HEK293 (cell line): Measurements from ENCODE around the gene ACER3.
"Not testable (repeated sequence)": the region's sequence is repeated elsewhere in the genome, so short reads cannot be mapped to it uniquely, and the experiment has no call there.

Experiments
- HOXA7 ChIP-seq: sonication (generic); formaldehyde crosslinking; IDR thresholded peaks from 2 replicates; pipeline ENCODE4 v1.8.1; 2022; ENCODE audit warnings: missing genetic modification reagents, borderline replicate concordance
- PBX3 ChIP-seq: sonication (generic); formaldehyde crosslinking; IDR thresholded peaks from 2 replicates; pipeline ENCODE4 v1.8.1; 2022; ENCODE audit warnings: mild to moderate bottlenecking, moderate library complexity, missing genetic modification reagents
- ZBTB8A ChIP-seq: fragments of 450-650 bp; formaldehyde crosslinking; IDR thresholded peaks from 2 replicates; pipeline ENCODE4 v1.5.1; 2016; ENCODE audit warnings: missing biosample characterization, missing genetic modification characterization
- ZNF2 ChIP-seq: fragments of 450-650 bp; formaldehyde crosslinking; IDR thresholded peaks from 2 replicates; pipeline ENCODE4 v1.5.1; 2016; ENCODE audit warnings: missing biosample characterization, missing genetic modification characterization
- ZNF248 ChIP-seq: fragments of 450-650 bp; formaldehyde crosslinking; IDR thresholded peaks from 2 replicates; pipeline ENCODE4 v1.5.1; 2017; ENCODE audit warnings: missing biosample characterization, missing genetic modification characterization
- ZNF670 ChIP-seq: fragments of 450-650 bp; formaldehyde crosslinking; IDR thresholded peaks from 2 replicates; pipeline ENCODE4 v1.5.1; 2016; ENCODE audit warnings: missing biosample characterization, missing genetic modification characterization, low read depth

DNA sequence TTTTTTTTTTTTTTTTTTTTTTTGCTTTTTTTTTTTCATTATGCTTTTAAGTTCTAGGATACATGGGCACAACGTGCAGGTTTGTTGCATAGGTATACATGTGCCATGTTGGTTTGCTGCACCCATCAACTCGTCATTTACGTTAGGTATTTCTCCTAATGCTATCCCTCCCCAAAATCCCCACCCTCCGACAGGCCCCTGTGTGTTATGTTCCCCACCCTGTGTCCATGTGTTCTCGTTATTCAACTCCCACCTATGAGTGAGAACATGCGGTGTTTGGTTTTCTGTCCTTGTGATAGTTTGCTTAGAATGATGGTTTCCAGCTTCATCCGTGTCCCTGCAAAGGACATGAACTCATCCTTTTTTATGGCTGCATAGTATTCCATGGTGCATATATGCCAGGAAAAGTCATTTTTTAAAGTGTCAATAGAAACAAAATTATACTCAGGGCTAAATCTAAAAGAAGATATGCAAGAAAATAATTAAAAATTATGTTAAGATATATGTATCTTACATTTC lies 187.3 kb downstream of the ACER3 start:
- not testable (repeated sequence) for TF ChIP-seq PBX3; HOXA7 (CRISPR knock-in tag); ZNF248 (tag by site-specific recombination); ZNF670 (tag by site-specific recombination); ZNF2 (tag by site-specific recombination); ZBTB8A (tag by site-specific recombination)
